Thyroid gland (tissue), 4 donors: Measurements from ENCODE around the gene CYP2D6.

Source experiments
- POLR2A ChIP-seq, 2 donors: fragments of 450-650 bp; IDR thresholded peaks; one replicate each; pipeline ENCODE4 v1.6.1; 2017; ENCODE audit warnings: antibody characterized with exemption in 2 of 2, mild to moderate bottlenecking in 2 of 2, moderate library complexity in 1 of 2
- TF ChIP-seq, protein P1 (sequence below), 6 experiments: fragments of 200-600 bp in 3 of 6; fragments of 450-650 bp in 3 of 6; sonication (generic) in 3 of 6; IDR thresholded peaks; one replicate each; pipeline ENCODE4 v1.5.1; 2016 to 2019; ENCODE audit warnings: antibody characterized with exemption in 6 of 6, mild to moderate bottlenecking in 2 of 6, inconsistent platforms in 1 of 6, moderate library complexity in 1 of 6

GRCh38 chr22:42114721-42115120 lies 15.9 kb downstream of the CYP2D6 start:
- TF ChIP-seq, protein P1, sequence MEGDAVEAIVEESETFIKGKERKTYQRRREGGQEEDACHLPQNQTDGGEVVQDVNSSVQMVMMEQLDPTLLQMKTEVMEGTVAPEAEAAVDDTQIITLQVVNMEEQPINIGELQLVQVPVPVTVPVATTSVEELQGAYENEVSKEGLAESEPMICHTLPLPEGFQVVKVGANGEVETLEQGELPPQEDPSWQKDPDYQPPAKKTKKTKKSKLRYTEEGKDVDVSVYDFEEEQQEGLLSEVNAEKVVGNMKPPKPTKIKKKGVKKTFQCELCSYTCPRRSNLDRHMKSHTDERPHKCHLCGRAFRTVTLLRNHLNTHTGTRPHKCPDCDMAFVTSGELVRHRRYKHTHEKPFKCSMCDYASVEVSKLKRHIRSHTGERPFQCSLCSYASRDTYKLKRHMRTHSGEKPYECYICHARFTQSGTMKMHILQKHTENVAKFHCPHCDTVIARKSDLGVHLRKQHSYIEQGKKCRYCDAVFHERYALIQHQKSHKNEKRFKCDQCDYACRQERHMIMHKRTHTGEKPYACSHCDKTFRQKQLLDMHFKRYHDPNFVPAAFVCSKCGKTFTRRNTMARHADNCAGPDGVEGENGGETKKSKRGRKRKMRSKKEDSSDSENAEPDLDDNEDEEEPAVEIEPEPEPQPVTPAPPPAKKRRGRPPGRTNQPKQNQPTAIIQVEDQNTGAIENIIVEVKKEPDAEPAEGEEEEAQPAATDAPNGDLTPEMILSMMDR (IDR thresholded peaks at IDR 0.05) = peak in 2 of 6 experiments; percentile 18 to 28
- TF ChIP-seq POLR2A (IDR thresholded peaks at IDR 0.05) = no peak
